H9 (cell line): ENCODE data around the gene PNMA6E. TPM values are rescaled to one million over a fixed set of nuclear protein-coding genes. Genes with fewer than 3 reads are reported as not detected.

ENCODE experiments used
- DNase-seq: peaks from one replicate; pipeline ENCODE4 v3.0.0-alpha.2; 2017
- H2AFZ ChIP-seq: one replicate; pipeline ENCODE4 v1.6.1; 2013; ENCODE audit warnings: mild to moderate bottlenecking, low read length, control low read depth, moderate library complexity
- H2AK5ac ChIP-seq: 2 replicates; pipeline ENCODE4 v1.6.1; 2013; ENCODE audit warnings: low read length, control low read depth, mixed read lengths; ENCODE audit not compliant: insufficient read length
- H2BK120ac ChIP-seq: one replicate; pipeline ENCODE4 v1.6.1; 2013; ENCODE audit warnings: low read depth, mild to moderate bottlenecking, low read length, control low read depth, inconsistent platforms; ENCODE audit not compliant: poor library complexity, severe bottlenecking
- H2BK12ac ChIP-seq: 2 replicates; pipeline ENCODE4 v1.6.1; 2013; ENCODE audit warnings: low read length, control low read depth, mixed read lengths, low read depth; ENCODE audit not compliant: insufficient read length
- H2BK15ac ChIP-seq: 2 replicates; pipeline ENCODE4 v1.6.1; 2013; ENCODE audit warnings: low read depth, low read length, control low read depth
- H2BK20ac ChIP-seq: one replicate; pipeline ENCODE4 v1.6.1; 2013; ENCODE audit warnings: low read depth, mild to moderate bottlenecking, low read length, control low read depth, inconsistent platforms; ENCODE audit not compliant: poor library complexity, severe bottlenecking
- H2BK5ac ChIP-seq: 2 replicates; pipeline ENCODE4 v1.6.1; 2013; ENCODE audit warnings: low read length, control low read depth, mixed read lengths; ENCODE audit not compliant: insufficient read length
- H3K14ac ChIP-seq: 2 replicates; pipeline ENCODE4 v1.6.1; 2013; ENCODE audit warnings: low read length, control low read depth; ENCODE audit not compliant: insufficient read depth
- H3K18ac ChIP-seq: 2 replicates; pipeline ENCODE4 v1.6.1; 2013; ENCODE audit warnings: low read depth, mild to moderate bottlenecking, mixed read lengths, low read length, control low read depth; ENCODE audit not compliant: insufficient read length
- H3K23ac ChIP-seq: 2 replicates; pipeline ENCODE4 v1.6.1; 2013; ENCODE audit warnings: low read length, control low read depth, mixed read lengths, low read depth; ENCODE audit not compliant: insufficient read length
- H3K23me2 ChIP-seq: 2 replicates; pipeline ENCODE4 v1.6.1; 2013; ENCODE audit warnings: low read depth, mild to moderate bottlenecking, mixed read lengths, low read length, control low read depth; ENCODE audit not compliant: insufficient read length, poor library complexity, severe bottlenecking
- H3K27ac ChIP-seq: 2 replicates; pipeline ENCODE4 v1.5.1; 2013; ENCODE audit warnings: low read length, control low read depth, mixed read lengths, low read depth; ENCODE audit not compliant: insufficient read length
- H3K27me3 ChIP-seq: 2 replicates; pipeline ENCODE4 v1.6.1; 2013; ENCODE audit warnings: low read length, control low read depth, inconsistent platforms; ENCODE audit not compliant: insufficient read depth
- H3K4ac ChIP-seq: 2 replicates; pipeline ENCODE4 v1.6.1; 2013; ENCODE audit warnings: low read depth, mild to moderate bottlenecking, control low read depth, inconsistent platforms, low read length, moderate library complexity
- H3K4me1 ChIP-seq: 2 replicates; pipeline ENCODE4 v1.6.1; 2013; ENCODE audit warnings: low read length, control low read depth, inconsistent platforms; ENCODE audit not compliant: insufficient read depth
- H3K4me2 ChIP-seq: 2 replicates; pipeline ENCODE4 v1.6.1; 2013; ENCODE audit warnings: low read length, control low read depth, mixed read lengths; ENCODE audit not compliant: insufficient read length, insufficient read depth
- H3K56ac ChIP-seq: 2 replicates; pipeline ENCODE4 v1.6.1; 2013; ENCODE audit warnings: low read depth, mild to moderate bottlenecking, mixed read lengths, low read length, control low read depth; ENCODE audit not compliant: insufficient read length
- H3K79me1 ChIP-seq: 2 replicates; pipeline ENCODE4 v1.6.1; 2013; ENCODE audit warnings: low read depth, mild to moderate bottlenecking, moderate library complexity, low read length, control low read depth, inconsistent platforms; ENCODE audit not compliant: insufficient read depth, poor library complexity, severe bottlenecking
- H3K79me2 ChIP-seq: 2 replicates; pipeline ENCODE4 v1.6.1; 2013; ENCODE audit warnings: low read length, control low read depth, inconsistent platforms; ENCODE audit not compliant: insufficient read depth
- H3K9ac ChIP-seq: 2 replicates; pipeline ENCODE4 v1.6.1; 2013; ENCODE audit warnings: low read length, control low read depth, mixed read lengths; ENCODE audit not compliant: insufficient read length; ENCODE audit errors: extremely low read depth
- H3K9me3 ChIP-seq: one replicate; pipeline ENCODE4 v1.6.1; 2013; ENCODE audit warnings: low read depth, low read length, inconsistent platforms; ENCODE audit not compliant: control insufficient read depth
- H3T11ph ChIP-seq: one replicate; pipeline ENCODE4 v1.6.1; 2013; ENCODE audit warnings: mild to moderate bottlenecking, low read length, control low read depth, inconsistent platforms
- H4K20me1 ChIP-seq: one replicate; pipeline ENCODE4 v1.6.1; 2013; ENCODE audit not compliant: control insufficient read depth, insufficient read length, insufficient read depth
- H4K5ac ChIP-seq: 2 replicates; pipeline ENCODE4 v1.6.1; 2013; ENCODE audit warnings: low read depth, mild to moderate bottlenecking, mixed read lengths, low read length, control low read depth; ENCODE audit not compliant: insufficient read length
- H4K8ac ChIP-seq: replicated peaks from 2 replicates; pipeline ENCODE4 v1.6.1; 2013; ENCODE audit warnings: low read length, control low read depth, mixed read lengths, low read depth; ENCODE audit not compliant: insufficient read length
- H4K91ac ChIP-seq: 2 replicates; pipeline ENCODE4 v1.6.1; 2013; ENCODE audit warnings: low read depth, mild to moderate bottlenecking, moderate library complexity, mixed read lengths, low read length, control low read depth; ENCODE audit not compliant: insufficient read length
- H3K27ac Mint-ChIP-seq, 3 experiments: 2 replicates in 2 of 3; 3 replicates in 1 of 3; pipeline ENCODE4 v1.8.0; 2020 to 2021; ENCODE audit warnings: mixed read lengths in 3 of 3, mild to moderate bottlenecking in 1 of 3, moderate library complexity in 1 of 3
- H3K27me3 Mint-ChIP-seq: 2 replicates; pipeline ENCODE4 v1.8.0; 2021; ENCODE audit warnings: low read depth, mild to moderate bottlenecking, moderate library complexity, mixed read lengths
- H3K36me3 Mint-ChIP-seq, 3 experiments: 2 replicates in 2 of 3; 3 replicates in 1 of 3; pipeline ENCODE4 v1.8.0; 2020 to 2021; ENCODE audit warnings: low read depth in 3 of 3, mixed read lengths in 3 of 3; ENCODE audit not compliant: insufficient read depth in 1 of 3
- H3K4me1 Mint-ChIP-seq, 2 experiments: 2 replicates each; pipeline ENCODE4 v1.8.0; 2020; ENCODE audit warnings: mixed read lengths in 2 of 2
- H3K4me3 Mint-ChIP-seq, 2 experiments: 2 replicates in 1 of 2; 3 replicates in 1 of 2; pipeline ENCODE4 v1.8.0; 2020 to 2021; ENCODE audit warnings: mild to moderate bottlenecking in 2 of 2, mixed read lengths in 2 of 2, moderate library complexity in 1 of 2
- H3K9me3 Mint-ChIP-seq, 2 experiments: 2 replicates in 1 of 2; 3 replicates in 1 of 2; pipeline ENCODE4 v1.8.0; 2020; ENCODE audit warnings: mild to moderate bottlenecking in 2 of 2, mixed read lengths in 2 of 2, moderate library complexity in 1 of 2
- CTCF ChIP-seq: fragments of 200-600 bp; sonication (generic); conservative IDR thresholded peaks from 3 replicates; pipeline ENCODE4 v1.8.0; 2021; ENCODE audit warnings: antibody characterized with exemption, mild to moderate bottlenecking
- WGBS: extraction: QIAGEN DNeasy Blood & Tissue Kit; methylation state at CpG from one replicate; pipeline ENCODE4 v1.1.7; 2013; ENCODE audit warnings: missing lambda C conversion rate, low lambda C conversion rate, mixed read lengths; ENCODE audit not compliant: insufficient read length; ENCODE audit errors: extremely low coverage; 5-methylcytosine and 5-hydroxymethylcytosine counted together
- total RNA-seq: library from RNA; stranded (reverse); gene quantifications from 2 replicates; pipeline ENCODE4 v1.2.1, GENCODE V29; 2021

Gene PNMA6E
- total RNA-seq, 1 experiment from 2014 or later, result not detected

DNA sequence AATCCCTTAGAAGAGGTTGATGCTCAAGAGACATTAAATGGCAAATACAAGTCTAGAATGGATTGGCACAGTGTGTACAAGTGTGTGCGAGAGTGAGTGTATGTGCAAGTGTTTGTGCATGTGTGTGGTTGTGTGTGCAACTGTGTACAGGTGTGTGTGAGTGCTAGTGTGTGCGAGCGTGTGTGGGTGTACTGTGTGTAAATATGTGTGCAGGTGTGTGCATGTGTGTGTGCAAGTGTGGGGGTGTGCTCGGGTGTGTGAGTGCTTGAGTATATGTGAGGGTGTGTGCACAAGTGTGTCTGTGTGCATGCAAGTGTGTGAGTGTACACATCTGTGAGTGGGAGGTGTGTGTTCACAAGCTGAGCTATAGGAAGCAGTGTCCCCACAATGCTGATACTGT is 38.8 kb upstream of the PNMA6E start:
- Histone ChIP-seq H2BK12ac (no peak overlapping the region), H3K27me3 (no peaks in the 10 kb centered on the region; the same call in 1 of the 2 replicates), H4K91ac (no peak overlapping the region), H3K56ac (no peak overlapping the region), H4K5ac (no peak overlapping the region), H3T11ph (no peak overlapping the region), H3K18ac (no peak overlapping the region), H2BK5ac (no peak overlapping the region), H3K9me3 (peaks cover 24% of the 10 kb centered on the region), H3K79me1 (no peaks in the 10 kb centered on the region), H3K23ac (no peak overlapping the region), H3K4ac (no peak overlapping the region), H3K27ac (no peak overlapping the region), H3K14ac (no peak overlapping the region), H3K4me2 (no peak overlapping the region), H4K8ac (no peak overlapping the region), H2BK20ac (no peak overlapping the region), H4K20me1 (no peaks in the 10 kb centered on the region), H3K79me2 (no peaks in the 10 kb centered on the region), H3K23me2 (no peaks in the 10 kb centered on the region), H2BK15ac (no peak overlapping the region), H2AFZ (no peak overlapping the region), H3K9ac (no peak overlapping the region), H3K4me1 (no peaks in the 10 kb centered on the region), H2BK120ac (no peak overlapping the region), H2AK5ac (no peak overlapping the region)
- no peak for DNase-seq
- Mint-ChIP-seq H3K4me1 (no peaks in the 10 kb centered on the region), H3K27ac (no peak overlapping the region), H3K4me3 (no peak overlapping the region), H3K36me3 (no peaks in the 10 kb centered on the region), H3K27me3 (peaks cover 8% of the 10 kb centered on the region; the same call in 1 of the 2 replicates), H3K9me3 (peaks cover 60 to 81% of the 10 kb centered on the region in 2 experiments)
- no CpG with 5 or more reads among the region's 4 CpGs for WGBS
- no peak for TF ChIP-seq CTCF
